Small intestine (tissue), 7 donors: ENCODE measurements around the gene NUAK1. TPM values are rescaled to one million over a fixed set of nuclear protein-coding genes. Genes with fewer than 3 reads are reported as not detected.

Experiments
- DNase-seq, 2 donors: peaks; one replicate each; pipeline versions ENCODE4 v3.0.0 to v3.0.0-alpha.2; 2013
- FAIRE-seq: peaks from 2 replicates; lab custom pipeline; 2012; peaks lifted over from hg19 to GRCh38; lab: Jason Lieb, UNC
- H3K27ac ChIP-seq, 3 donors: one replicate each; pipeline ENCODE4 v1.5.1; 2013; ENCODE audit warnings: low read length in 2 of 3, mild to moderate bottlenecking in 2 of 3, control low read depth in 1 of 3, inconsistent platforms in 1 of 3, low read depth in 1 of 3, moderate library complexity in 1 of 3
- H3K27me3 ChIP-seq, 3 donors: one replicate each; pipeline ENCODE4 v1.6.1; 2013; ENCODE audit warnings: low read length in 3 of 3, inconsistent platforms in 1 of 3; ENCODE audit not compliant: control insufficient read depth in 3 of 3, insufficient read depth in 3 of 3
- H3K36me3 ChIP-seq, 3 donors: one replicate each; pipeline ENCODE4 v1.6.1; 2013; ENCODE audit warnings: low read length in 3 of 3, inconsistent platforms in 1 of 3, low read depth in 1 of 3, mild to moderate bottlenecking in 1 of 3, moderate library complexity in 1 of 3; ENCODE audit not compliant: control insufficient read depth in 3 of 3, insufficient read depth in 2 of 3
- H3K4me1 ChIP-seq, 3 donors: one replicate each; pipeline ENCODE4 v1.6.1; 2013; ENCODE audit warnings: low read length in 2 of 3, inconsistent platforms in 1 of 3, low read depth in 1 of 3, mild to moderate bottlenecking in 1 of 3, moderate library complexity in 1 of 3; ENCODE audit not compliant: control insufficient read depth in 3 of 3, insufficient read depth in 2 of 3
- H3K4me3 ChIP-seq, 3 donors: one replicate each; pipeline ENCODE4 v1.5.1; 2013; ENCODE audit warnings: low read length in 3 of 3, control low read depth in 1 of 3, inconsistent platforms in 1 of 3, low read depth in 1 of 3, mild to moderate bottlenecking in 1 of 3, moderate library complexity in 1 of 3
- H3K9me3 ChIP-seq, 2 donors: one replicate each; pipeline ENCODE4 v1.6.1; 2013; ENCODE audit warnings: low read depth in 1 of 2, low read length in 1 of 2; ENCODE audit not compliant: control insufficient read depth in 2 of 2, insufficient read depth in 1 of 2
- WGBS, 3 donors: extraction: QIAGEN DNeasy Blood & Tissue Kit; methylation state at CpG; one replicate each; pipeline ENCODE4 v1.1.7; 2013; 5-methylcytosine and 5-hydroxymethylcytosine counted together
- polyA plus RNA-seq, 4 donors: library from polyadenylated mRNA; stranded (reverse) in 3 of 4; unstranded in 1 of 4; fragments of 200-250 nt in 3 of 4; fragments of 120-200 nt in 1 of 4; gene quantifications; one replicate each; pipeline versions ENCODE4 v1.2.1 to v1.2.3, GENCODE V29; 2013
- donor health status: healthy with polysubstance abuse.
- donor health status: control.
- donor health status: control.
- donor health status: Bipolar disorder and iron deficiency.
- donor health status: healthy.

The NUAK1 gene
- polyA plus RNA-seq, 4 donors: 0.67 to 4.8 (median 1.5) TPM

- H3K4me1 ChIP-seq: no peaks in the 10 kb centered on the region
- no peak for DNase-seq
- H3K27me3 ChIP-seq: no peaks in the 10 kb centered on the region
- no peak overlapping the region for H3K4me3 ChIP-seq
- no peak overlapping the region for H3K27ac ChIP-seq
- WGBS, 3 donors: 79 to 83% (median 79%) methylated on average over 6 of the region's 6 CpGs
- no peak for FAIRE-seq
- peaks cover 0 to 2% of the 10 kb centered on the region in 2 donors for H3K9me3 ChIP-seq
- H3K36me3 ChIP-seq: no peaks in the 10 kb centered on the region
Observed at GRCh38 chr12:106178562-106178961, 39.8 kb upstream of the NUAK1 start.

- no peaks in the 10 kb centered on the region for H3K36me3 ChIP-seq
- no peak overlapping the region for H3K27ac ChIP-seq
- peaks cover 0 to 2% of the 10 kb centered on the region in 2 donors for H3K9me3 ChIP-seq
- no peak for DNase-seq
- no peaks in the 10 kb centered on the region for H3K4me1 ChIP-seq
- 80 to 88% (median 81%) methylated on average over 3 of the region's 3 CpGs for WGBS, 3 donors
- no peak for FAIRE-seq
- peaks cover 0 to 3% (median 0%) of the 10 kb centered on the region in 3 donors for H3K27me3 ChIP-seq
- H3K4me3 ChIP-seq: no peak overlapping the region
Observed at GRCh38 chr12:106176560-106176959, 37.8 kb upstream of the NUAK1 start.

DNA sequence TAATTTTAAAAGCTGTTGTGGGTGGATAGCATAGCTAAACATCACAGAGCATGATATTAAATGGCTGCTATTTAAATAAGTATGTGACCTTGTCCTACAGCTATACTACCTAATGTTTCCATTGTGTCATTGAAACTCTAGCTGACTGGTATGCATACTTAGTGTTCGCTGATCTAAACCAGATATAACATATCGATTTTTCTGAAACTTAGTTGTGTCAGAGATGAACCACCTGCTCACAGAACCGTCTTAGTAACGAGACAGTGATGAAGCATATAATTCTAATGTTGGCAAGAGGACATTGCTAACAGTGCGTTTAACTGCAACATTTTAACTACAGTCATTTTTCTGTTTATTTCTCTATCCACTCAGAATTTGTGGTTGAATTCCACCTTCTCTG lies 36.1 kb upstream of the NUAK1 start:
- Histone ChIP-seq H3K4me3 (no peak overlapping the region), H3K27me3 (peaks cover 0 to 3% (median 0%) of the 10 kb centered on the region in 3 donors), H3K4me1 (no peaks in the 10 kb centered on the region), H3K9me3 (peaks cover 0 to 2% of the 10 kb centered on the region in 2 donors), H3K36me3 (no peaks in the 10 kb centered on the region), H3K27ac (no peak overlapping the region)
- DNase-seq (no peak), FAIRE-seq (no peak)
- 64 to 72% (median 68%) methylated on average over 5 of the region's 5 CpGs for WGBS, 3 donors

- 38 to 54% (median 39%) methylated on average over 1 of the region's 1 CpG for WGBS, 3 donors
- H3K4me3 ChIP-seq: no peak overlapping the region
- FAIRE-seq (no peak), DNase-seq (no peak)
- H3K9me3 ChIP-seq: no peaks in the 10 kb centered on the region
- H3K36me3 ChIP-seq: no peaks in the 10 kb centered on the region
- H3K4me1 ChIP-seq: no peaks in the 10 kb centered on the region
- H3K27ac ChIP-seq: no peak overlapping the region
- peaks cover 0 to 3% (median 0%) of the 10 kb centered on the region in 3 donors for H3K27me3 ChIP-seq
Observed at GRCh38 chr12:106173442-106173841, 34.7 kb upstream of the NUAK1 start.

GRCh38 chr12:106171117-106171750 lies 32.5 kb upstream of the NUAK1 start:
- 70 to 78% (median 76%) methylated on average over 4 of the region's 4 CpGs for WGBS, 3 donors
- H3K27ac ChIP-seq: no peak overlapping the region
- FAIRE-seq (no peak), DNase-seq (no peak)
- no peaks in the 10 kb centered on the region for H3K9me3 ChIP-seq
- no peak overlapping the region for H3K4me3 ChIP-seq
- peaks cover 0 to 3% (median 0%) of the 10 kb centered on the region in 3 donors for H3K27me3 ChIP-seq
- no peaks in the 10 kb centered on the region for H3K4me1 ChIP-seq
- H3K36me3 ChIP-seq: no peaks in the 10 kb centered on the region

DNA sequence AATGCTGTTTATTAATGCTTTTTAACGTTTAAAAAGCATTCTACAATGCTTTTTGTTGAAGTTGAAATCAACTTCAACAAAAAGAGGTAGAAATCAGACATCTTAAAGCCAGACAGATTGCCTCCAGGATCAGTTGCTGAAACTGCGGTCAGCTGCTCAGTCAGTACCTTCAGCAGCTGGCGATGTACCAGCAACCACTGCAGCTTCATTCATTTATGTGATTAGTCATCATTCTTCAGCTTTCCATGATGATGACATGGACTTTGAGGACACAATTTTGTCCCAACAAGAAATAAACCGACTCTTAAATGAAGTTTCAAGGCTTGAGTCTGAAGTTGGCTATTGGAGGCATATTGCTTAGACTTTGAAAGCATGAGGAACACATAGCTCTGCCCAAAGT lies 31.5 kb upstream of the NUAK1 start:
- H3K4me3 ChIP-seq: no peak overlapping the region
- no peaks in the 10 kb centered on the region for H3K36me3 ChIP-seq
- H3K27ac ChIP-seq: no peak overlapping the region
- H3K9me3 ChIP-seq: no peaks in the 10 kb centered on the region
- no peaks in the 10 kb centered on the region for H3K4me1 ChIP-seq
- WGBS, 3 donors: 61 to 76% (median 70%) methylated on average over 4 of the region's 4 CpGs
- DNase-seq (no peak), FAIRE-seq (no peak)
- H3K27me3 ChIP-seq: peaks cover 0 to 3% (median 0%) of the 10 kb centered on the region in 3 donors

DNA sequence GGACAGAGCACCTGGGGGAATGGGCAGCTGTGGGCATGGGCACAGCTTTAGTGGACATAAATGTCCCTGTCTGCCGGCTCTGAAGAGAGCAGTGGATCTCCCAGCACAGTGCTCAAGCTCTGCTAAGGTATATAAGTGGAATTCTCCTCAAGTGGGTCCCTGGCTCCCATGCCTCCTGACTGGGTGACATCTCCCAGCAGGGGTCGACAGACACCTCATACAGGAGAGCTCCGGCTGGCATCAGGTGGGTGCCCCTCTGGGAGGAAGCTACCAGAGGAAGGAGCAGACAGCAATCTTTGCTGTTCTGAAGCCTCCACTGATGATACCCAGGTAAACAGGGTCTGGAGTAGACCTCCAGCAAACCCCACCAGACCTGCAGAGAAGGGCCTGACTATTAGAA lies 25.0 kb upstream of the NUAK1 start:
- no peaks in the 10 kb centered on the region for H3K36me3 ChIP-seq
- WGBS, 3 donors: 86 to 89% (median 87%) methylated on average over 3 of the region's 3 CpGs
- H3K4me1 ChIP-seq: no peaks in the 10 kb centered on the region
- peaks cover 0 to 6% (median 3%) of the 10 kb centered on the region in 3 donors for H3K27me3 ChIP-seq
- H3K9me3 ChIP-seq: peaks cover 0 to 3% of the 10 kb centered on the region in 2 donors
- no peak overlapping the region for H3K4me3 ChIP-seq
- FAIRE-seq (no peak), DNase-seq (no peak)
- no peak overlapping the region for H3K27ac ChIP-seq

DNA sequence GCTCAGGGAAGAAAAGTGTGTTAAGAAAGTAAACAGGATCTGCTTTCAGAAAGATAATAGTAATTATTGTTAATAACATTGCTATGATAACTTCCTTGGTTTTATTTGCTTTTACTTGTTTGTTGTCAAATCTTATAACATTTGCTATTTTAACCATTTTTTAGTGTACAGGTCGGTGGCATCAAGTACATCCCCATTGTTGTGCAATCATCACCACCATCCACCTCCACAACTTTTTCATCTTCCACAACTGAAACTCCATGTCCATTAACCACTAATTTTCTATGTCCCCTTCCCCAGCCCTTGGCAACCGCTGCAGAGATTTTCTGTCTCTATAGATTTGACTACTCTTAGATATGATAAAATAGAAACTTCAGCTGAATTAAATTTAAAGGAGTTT lies 22.7 kb upstream of the NUAK1 start:
- WGBS, 3 donors: 70 to 83% (median 82%) methylated on average over 2 of the region's 2 CpGs
- H3K9me3 ChIP-seq: peaks cover 0 to 3% of the 10 kb centered on the region in 2 donors
- no peak overlapping the region for H3K27ac ChIP-seq
- H3K27me3 ChIP-seq: peaks cover 0 to 6% (median 3%) of the 10 kb centered on the region in 3 donors
- no peaks in the 10 kb centered on the region for H3K4me1 ChIP-seq
- DNase-seq (no peak), FAIRE-seq (no peak)
- no peaks in the 10 kb centered on the region for H3K36me3 ChIP-seq
- no peak overlapping the region for H3K4me3 ChIP-seq

DNA sequence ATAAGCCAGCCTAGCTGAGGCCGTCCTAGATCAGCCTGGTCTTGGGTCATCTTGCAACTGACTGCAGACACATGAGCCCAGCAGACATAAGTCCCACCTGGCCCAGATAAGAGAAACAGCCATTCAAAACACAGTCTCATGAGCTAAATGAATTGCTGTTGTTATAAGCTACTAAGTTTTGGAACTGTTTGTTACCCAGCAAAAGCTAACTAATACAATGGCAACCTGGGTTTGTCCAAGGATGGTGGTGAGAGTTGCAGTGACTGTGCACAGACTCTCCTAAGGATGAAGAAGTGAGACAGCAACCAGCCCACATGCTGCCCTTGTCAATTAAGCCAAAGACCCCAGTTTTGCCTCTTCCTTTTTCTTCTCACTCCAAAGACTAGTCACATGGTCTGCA lies 22.2 kb upstream of the NUAK1 start:
- Histone ChIP-seq H3K4me3 (no peak overlapping the region), H3K27me3 (peaks cover 0 to 6% (median 3%) of the 10 kb centered on the region in 3 donors), H3K4me1 (no peaks in the 10 kb centered on the region), H3K9me3 (peaks cover 0 to 3% of the 10 kb centered on the region in 2 donors), H3K27ac (no peak overlapping the region), H3K36me3 (no peaks in the 10 kb centered on the region)
- FAIRE-seq (no peak), DNase-seq (no peak)
- WGBS, 3 donors: 93 to 100% (median 96%) methylated on average over 1 of the region's 1 CpG
